ENCODE data around the gene UCKL1.
"Not testable (repeated sequence)": the region's sequence is repeated elsewhere in the genome, so short reads cannot be mapped to it uniquely, and the experiment has no call there.

UCKL1 gene

DNA sequence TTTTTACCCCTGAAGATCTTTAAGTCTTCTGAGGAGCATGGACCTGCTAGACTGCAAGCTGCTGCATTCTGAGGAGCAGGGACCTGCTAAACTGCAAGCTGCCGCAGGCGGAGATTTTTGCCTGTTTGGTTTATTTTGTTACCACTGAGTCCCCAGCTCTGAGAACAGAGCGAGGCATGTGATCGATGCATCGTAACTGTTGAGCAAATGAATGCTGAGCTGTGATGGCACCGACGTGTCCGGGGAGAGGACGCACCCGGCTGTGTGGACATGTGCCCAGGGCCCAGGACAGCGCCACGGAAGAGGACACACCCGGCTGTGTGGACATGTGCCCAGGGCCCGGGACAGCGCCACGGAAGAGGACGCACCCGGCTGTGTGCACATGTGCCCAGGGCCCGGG, 37.1 kb downstream of the UCKL1 start:
- DNase-seq (ENCODE audit: low read depth), result no peak

DNA sequence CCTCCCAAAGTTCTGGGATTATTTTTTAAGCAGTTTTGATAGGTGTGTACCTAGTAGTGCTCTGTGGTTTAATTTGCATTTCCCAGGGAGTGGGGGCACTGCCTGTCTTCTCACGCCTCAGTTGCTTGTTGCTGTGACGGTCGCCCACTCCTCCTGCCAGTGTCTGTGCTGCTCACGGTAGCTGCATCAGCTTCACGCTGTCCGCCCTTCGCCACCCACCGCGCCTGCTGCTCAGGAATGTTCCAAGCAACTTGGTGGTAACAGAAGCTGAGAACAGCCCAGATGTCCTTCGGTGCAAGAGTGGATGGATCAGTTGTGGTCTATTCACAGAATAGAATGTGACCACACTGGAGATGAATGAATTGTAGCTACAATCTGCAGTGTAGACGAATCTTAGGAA, 38.4 kb downstream of the UCKL1 start:
- no peak for DNase-seq (ENCODE audit: low read depth)

DNA sequence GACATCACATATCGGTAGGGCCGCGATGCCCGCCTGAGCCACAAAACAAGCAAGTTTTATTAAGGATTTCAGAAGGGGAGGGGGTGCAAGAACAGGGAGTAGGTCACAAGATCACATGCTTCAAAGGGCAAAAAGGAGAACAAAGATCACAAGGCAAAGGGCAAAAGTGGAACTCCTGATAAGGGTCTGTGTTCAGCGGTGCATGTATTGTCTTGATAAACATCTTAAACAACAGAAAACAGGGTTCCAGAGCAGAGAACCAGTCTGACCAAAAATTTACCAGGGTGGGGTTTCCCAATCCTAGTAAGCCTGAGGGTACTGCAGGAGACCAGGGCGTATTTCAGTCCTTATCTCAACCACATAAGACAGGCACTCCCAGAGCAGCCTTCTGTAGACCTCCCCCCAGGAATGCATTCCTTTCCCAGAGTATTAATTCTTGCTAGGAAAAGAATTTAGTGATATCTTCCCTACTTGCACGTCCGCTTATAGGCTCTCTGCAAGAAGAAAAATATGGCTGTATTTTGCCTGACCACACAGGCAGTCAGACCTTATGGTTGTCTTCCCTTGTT, 39.8 kb downstream of the UCKL1 start:
- not testable (repeated sequence) for DNase-seq (ENCODE audit: low read depth)

DNA sequence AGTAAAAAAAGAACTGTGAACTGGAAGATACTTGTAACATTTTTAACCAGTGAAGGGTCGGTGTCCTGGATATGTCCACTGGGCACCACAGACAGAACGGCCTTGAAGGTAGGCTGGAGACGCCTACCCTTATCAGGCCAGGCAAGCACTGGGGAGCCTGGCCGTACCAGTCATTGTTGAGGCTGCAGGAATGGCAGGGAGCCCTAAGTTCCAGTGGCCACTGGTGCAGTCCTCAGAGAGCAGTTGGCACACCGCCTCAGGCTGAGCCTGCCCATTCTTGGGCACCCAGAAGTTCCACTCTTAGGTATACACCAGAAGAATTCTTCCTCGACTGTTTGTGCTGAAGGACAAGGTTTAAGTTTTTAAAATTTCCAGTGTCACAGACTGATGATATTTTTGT, 40.7 kb downstream of the UCKL1 start:
- DNase-seq (ENCODE audit: low read depth), result no peak

DNA sequence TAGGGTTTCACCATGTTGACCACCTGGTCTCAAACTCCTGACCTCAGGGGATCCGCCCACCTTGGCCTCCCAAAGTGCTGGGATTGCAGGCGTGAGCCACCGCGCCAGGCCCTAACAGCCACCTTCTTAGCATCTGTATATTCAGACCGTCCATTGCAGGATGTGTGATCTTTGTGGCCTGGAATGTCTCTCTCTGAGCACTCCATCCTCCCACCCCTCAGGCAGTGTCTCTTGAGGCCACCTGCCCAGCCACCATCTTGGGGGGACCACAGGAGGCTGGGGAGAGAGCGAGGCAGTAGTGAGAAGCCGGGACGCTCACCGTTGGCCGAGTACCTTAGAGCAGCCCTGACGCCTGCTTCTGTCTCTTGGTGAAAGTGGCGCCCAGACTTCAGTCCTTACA, 42.4 kb downstream of the UCKL1 start:
- no peak for DNase-seq (ENCODE audit: low read depth)

DNA sequence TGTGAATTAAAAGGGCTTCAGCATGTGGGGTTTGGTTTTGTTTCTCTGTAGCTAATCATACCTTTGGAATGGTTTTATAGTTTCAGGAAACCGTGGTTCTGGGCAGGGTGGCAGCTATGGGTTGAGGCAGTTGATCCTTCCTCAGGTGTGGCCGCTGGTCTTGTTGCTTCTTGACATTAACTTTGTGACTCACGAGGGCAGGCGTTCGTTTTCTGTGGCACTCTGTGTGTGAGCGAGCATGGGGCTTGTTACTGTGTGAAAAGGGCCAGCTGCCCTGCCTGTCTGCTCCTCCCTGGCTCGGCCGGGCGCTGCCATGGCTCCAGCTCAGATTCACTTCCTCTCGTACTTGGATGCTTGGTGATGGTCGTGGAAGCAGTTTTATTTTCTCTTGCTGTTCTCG, 45.0 kb downstream of the UCKL1 start:
- no peak for DNase-seq (ENCODE audit: low read depth)

DNA sequence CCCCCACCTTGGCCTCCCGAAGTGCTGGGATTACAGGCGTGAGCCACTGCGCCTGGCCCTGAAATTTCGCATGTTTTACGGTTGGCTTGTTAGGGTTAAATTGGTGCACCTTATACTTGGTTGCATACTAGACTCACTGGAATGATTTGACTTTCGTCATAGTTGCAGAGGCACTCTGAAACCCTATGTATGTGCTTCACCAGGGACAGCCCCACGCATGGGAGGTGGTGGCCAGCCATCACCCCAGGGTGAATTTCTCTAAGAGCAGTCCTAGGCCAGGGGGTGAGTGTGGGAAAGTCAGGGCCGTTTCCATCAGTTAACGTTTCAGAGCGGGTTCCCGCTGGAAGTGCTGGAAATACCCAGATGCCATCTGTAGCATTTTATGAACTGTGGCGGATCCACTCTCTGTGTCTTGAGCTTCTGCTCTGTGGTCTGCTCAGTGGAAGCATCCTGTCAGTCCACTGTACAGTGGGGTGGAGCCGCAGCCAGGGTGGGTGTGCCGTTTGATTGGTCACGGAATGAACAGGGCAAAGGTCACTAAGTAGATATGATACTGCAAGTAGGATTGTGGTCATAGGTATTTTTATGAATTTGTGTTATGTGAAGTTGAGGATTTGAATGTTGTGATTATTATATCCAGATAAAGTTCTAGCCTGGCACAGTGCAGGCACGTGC, 48.1 kb downstream of the UCKL1 start:
- DNase-seq (ENCODE audit: low read depth), result no peak

DNA sequence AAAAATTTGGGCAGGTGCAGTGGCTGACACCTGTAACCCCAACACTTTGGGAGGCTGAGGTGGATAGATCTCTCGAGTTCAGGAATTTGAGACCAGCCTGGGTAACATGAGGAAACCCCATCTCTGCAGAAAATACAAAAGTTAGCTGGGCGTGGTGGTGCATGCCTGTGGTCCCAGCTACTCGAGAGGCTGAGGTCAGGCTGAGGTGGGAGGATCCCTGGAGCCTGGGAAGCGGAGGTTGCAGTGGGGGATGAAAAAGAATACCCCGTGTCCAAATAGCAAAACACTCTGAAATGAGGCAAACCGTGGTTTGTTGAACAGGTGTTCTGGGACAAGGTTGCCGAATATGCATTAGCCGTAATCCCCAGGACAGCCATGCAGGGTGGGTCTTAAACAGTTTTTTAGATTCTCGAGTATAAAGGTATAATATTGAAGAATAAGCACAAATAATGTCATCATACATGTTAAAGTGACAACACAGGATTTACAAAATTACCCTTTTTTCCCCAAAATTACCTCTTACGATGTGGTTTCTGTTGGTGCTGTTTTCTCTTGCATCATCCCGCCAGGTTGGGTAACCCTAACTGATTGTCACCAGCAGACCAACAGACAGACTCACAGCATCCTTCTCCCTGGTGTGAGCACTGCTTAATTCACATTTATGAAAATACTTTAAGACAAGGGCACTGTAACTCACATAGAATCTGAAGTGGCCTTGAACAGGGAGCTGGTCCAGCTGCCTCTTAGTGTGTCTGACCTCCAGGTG, 52.2 kb downstream of the UCKL1 start:
- no peak for DNase-seq (ENCODE audit: low read depth)

DNA sequence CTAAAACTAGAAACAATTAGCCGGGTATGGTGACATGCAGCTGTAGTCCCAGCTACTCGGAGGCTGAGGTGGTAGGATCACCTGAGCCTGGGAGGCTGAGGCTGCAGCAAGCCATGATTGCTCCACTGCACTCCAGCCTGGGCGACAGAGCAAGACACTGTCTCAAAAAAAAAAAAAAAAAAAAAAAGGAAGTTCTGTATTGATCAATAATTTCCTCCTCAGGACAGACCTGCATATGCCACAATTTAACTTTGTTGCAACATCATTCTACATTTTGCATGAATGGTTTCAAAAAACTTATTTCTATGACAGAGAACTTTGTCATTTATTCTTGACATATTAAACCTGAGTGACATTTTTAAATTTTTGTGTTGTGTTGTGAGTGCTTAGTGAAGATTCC, 55.8 kb downstream of the UCKL1 start:
- no peak for DNase-seq (ENCODE audit: low read depth)

DNA sequence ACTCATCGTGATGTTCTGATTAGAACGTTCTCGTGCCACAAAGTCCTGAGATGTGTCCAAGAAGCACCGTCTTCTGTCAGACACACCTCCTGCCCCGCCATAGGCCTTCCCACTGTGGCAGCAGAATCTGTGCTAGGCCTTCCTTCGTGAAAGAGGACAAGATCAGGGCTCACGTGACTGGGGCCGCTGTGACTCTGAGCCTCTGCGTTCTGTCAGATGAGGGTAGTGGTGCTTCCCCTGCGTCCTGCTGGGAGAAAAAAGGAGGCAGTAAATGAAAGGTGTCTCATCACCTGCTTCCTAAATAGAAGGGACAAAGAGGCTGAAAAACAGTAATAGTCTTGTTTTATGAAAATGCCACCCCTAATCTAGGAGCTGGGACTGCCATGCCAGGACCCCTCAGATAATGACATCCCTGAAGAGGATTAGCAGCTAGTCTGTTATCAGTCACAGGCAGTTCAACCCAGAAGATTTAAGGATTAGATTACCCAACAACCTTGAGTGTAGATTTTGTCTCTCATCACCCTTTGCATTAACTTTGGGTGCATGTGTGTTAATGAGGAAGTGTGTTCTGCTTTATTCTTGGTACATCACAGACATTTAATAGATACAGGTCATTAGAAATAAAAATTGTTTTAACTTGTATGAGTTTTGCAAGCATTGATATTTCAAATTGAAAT, 57.2 kb downstream of the UCKL1 start:
- no peak for DNase-seq (ENCODE audit: low read depth)

DNA sequence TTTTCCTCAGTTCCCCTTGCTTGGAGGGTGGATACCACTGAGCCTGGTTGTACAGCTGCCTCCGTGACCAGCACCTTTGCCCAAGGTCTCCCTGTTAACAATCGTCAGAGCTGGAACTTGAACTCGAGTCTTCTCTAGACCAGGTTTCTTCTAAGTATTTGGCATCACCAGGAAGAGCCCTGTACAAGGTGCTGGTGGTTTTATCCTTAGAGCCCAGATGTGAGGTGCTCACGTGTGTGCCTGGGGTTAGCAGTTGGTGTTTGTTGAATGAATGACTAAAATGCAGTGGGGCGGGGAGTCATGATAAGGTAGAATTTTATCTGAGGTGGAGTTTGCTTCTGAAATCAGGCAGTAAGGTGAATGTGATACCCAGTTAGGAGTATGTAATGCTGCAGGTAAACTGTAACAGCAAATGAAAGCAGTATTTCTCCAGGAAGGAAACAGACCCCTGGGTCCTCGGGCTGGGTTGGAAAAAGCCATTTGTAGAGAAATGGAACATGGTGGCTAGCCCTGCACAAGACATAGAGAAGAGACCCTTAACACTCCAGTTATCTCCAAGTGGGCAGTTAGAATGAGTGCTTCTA, 58.1 kb downstream of the UCKL1 start:
- no peak for DNase-seq (ENCODE audit: low read depth)

DNA sequence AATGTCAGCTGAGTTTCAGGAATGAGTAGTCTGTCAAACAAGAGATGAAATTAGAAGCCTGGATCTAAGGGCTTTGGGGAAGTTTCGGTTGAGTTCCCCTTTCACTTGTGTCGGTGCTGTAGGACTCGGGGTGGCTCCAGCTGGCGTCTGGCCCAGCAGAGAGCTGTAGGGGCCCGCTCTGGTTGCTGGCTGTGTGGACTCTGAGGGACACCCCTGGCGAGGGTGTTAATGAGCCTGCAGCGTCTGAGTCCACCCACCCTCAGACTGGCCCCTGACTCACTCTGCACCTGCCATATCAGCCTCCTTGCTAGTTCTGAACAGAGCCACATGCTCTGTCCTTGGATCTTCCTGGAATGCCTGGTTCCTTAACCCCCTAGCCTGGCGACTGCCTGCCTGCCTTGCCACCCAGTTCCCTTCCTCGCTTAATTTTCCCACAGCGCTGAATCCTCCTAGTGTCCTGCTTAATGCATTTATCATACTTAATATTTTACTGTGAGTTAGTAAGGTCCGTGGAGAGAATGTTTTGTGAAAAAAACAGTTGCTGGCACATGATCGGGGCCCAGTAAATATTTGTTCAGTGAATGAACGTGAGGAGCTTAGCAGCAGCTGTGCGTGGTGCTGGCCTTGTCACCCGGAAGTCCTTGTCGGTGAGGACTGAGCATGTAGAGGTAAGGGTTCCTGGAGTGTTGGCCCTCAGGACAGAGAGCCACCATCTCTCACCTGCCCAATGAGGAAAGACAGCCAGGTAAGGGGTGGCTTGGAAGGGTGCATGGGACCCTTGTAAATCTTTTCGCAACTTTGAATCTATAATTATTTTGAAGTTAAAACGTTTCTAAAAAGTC, 59.7 kb downstream of the UCKL1 start:
- DNase-seq (ENCODE audit: low read depth), result no peak

DNA sequence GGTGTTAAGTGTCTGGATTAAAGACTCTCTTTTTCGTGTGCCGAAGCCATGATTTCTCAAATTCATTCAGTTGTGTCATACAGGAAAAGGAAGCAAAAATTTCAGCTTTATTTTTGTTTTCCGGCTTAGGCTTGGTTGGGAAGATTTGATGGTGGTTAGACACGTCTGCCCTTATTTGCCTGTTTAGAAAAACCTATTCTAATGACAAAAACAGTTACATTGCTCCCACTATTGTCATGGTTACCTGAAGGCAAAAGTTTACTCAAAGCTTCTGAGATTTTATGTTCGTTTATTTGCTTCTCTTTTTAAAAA, 60.3 kb downstream of the UCKL1 start:
- no peak for DNase-seq (ENCODE audit: low read depth)

DNA sequence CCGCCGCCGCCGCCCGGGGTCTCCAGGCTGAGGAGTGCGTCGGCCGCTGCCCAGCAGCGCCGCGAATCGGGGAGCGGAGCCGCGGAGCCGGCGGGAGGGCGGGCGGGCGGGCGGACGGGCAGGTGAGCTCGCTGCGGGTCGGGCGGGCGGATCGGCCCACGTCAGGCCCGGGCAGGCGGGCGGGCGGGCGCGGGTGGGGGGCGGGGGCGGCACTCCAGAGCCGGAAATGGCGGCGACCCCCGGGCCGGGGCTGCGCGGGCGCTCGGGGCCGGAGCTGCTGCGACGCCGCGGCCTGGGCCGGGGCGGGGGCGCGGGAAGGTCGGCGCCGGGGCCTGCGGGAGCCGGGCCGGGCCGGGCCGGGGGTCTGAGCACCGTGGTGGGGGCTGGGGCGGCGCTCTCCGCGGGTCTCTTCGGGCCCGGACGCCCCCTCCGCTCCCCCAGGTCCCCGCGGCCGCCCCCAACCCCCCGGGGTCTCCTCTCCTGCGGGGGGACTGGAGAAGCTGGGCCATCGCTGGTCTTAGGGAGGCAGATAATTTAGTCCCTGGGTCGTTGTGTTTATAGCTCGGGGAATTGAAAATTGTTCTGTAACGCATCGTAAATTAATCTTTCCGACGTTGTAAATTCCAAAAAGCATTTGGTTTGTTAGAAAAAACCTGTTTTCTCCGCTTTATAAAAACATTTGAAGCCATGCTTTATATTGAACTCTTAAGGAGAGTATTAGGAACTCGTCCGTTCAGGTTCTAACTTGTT, 60.8 kb downstream of the UCKL1 start:
- DNase-seq (ENCODE audit: low read depth), result no peak

DNA sequence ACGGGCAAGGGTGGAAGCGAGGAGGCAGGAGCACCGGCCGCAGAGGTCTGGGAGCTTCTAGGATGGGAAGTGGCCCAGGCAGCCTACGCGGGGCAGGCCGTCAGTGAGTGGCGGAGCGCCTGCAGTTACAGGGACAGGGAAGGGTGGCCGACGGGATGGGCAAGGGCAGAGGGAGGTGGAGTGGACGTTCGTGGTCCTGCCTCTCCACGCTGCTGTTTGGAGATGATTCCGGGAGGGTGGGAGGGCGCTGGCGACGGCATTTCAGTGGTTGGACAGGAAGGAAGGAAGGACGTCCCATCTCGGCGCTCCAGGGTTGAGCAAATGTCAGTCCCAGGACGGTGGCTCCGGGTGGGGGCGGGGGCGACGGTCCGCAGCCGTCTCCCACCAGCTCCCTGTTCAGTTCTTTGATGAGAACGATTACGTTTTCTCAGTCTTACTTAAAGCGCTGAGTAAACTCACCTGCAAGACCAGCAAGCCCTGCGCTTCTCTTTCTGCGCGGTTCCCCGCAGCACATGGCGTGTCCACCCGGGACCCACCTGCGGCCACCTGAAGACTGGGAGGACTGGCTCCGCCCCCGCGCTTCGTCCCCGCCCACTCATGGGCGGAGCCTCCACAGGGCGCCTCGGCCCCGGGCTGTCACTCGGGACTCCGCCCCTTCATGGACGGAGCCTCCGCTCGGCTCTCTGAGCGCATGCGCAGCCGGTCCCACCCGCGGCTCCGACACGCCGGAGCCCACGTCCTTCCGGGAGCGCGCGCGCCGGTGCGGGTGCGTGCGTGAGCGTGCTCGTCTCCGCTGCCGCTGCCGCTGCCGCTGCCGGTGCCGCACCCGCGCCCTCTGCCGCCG, 61.6 kb downstream of the UCKL1 start, which contains the start of gene DNAJC5:
TSS of gene DNAJC5 (plus strand) at position 769 of the 844 bp plus-strand sequence. CDS start 33,220 bp downstream, outside the sequence.
- DNase-seq (ENCODE audit: low read depth), result peak; percentile 96

DNA sequence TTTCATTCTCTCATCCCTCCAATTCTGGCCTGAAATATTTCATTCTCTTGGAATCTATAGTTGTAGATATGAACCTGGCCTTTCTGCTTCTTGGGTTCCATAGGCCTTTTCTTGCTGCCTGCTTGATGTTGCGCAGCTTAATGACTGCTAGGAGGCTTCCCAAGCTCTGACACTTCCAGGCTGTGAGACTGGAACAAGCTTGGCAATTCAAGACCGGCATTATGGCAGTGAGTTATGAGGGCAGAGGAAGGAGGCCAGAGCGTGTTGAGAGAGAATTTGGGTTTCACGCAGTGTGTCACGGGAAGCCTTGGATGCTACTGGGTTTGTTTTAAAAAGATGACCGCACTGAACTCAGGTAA, 62.2 kb downstream of the UCKL1 start:
- DNase-seq (ENCODE audit: low read depth), result no peak

DNA sequence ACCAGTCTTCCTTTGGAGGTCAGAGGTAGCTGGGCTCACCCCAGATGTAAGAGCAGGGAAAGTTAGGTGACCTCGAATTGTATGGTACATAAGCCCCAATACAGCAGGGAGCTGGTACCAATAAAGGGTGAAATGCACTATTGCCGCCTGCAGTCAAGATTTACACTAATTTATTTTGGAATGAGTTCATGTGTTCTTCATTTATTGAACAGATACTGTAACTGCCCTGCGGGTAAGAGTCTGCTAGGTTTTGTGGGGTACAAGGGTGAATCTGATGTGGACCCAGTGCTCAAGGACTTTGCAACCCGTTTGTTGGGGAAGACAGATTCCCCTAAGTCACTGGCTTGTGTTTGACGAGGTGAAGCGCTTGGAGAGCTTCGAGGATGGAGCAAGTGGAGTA, 63.8 kb downstream of the UCKL1 start:
- no peak for DNase-seq (ENCODE audit: low read depth)

DNA sequence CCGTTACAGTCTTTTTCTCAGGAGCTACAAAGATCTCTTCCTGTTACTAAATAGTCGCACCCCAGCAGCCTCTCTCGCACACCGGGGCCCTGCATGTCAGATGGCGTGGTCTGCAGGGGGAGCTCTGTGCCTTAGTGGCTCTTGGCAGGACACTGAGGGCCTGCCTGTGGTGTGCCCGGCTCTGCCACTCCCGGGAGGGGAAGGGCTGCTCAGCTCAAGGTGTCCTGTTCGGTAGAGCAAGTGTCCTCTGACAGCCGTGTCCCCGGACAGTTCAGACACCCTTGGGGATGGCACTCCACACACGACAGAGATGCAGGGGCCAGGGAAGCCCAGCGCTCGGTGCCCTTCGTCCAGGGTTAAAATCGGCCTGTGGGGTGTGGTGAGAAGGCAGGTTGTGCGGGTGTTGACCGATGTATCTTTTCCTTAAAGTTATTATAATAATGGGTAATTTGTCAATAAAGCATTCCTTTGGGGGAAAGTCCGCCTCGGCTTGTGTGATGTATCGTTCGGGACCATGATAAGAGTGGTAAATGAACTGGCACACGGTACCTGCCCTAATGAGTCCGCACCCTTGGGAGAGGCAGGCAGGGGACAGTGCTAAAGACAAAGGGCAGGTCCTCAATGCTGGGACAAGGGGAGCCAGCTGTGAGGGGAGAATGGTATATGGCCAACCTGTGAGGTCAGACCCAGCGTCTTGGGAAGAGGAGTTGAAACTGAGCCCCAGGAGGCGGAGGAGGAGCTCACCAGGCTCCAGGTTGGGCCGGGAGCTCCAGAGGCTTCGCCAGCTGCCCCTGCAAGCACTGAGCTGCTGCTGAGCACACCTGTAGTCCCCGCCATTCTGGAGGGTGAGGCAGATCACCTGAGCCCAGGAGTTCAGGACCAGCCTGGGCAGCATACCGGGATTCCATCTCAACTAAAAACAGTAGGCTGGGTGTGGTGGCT, 64.9 kb downstream of the UCKL1 start:
- no peak for DNase-seq (ENCODE audit: low read depth)

DNA sequence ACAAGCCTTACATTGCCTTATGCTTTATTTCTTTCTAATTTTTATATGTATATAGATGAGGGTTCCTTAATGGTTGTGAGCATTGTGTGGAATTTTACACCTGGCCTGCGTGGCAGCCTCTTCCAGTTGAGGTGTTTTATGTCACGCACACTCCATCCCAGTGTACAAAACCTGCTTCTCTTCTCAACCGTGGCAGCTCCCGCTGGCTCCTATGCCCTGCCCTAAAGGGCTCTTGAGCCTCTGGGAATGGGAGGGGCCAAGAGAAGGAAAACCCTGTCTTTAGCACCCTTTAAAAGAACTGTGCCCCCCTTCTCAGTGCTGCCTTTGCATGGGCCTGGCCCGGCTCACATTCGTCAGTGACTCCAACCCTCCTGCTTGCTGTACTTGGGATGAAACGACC, 65.6 kb downstream of the UCKL1 start:
- DNase-seq (ENCODE audit: low read depth), result no peak
